HepG2 (cell line): ENCODE measurements around the gene PHRF1. TPM values are rescaled to one million over a fixed set of nuclear protein-coding genes. Genes with fewer than 3 reads are reported as not detected.
A peak's percentile ranks its signal among the peaks of the same experiment; 100 is the strongest.

Source experiments
- ATAC-seq: fragments of 200-7000 bp; cut with Tn5 transposase; 3 replicates; pipeline ENCODE4 v1.9.1; 2020; ENCODE audit warnings: mild to moderate bottlenecking, moderate library complexity
- BruUV-seq: library from RNA; stranded (reverse); fragments of 400-500 nt; replicated peaks from 2 replicates; lab custom pipeline; 2021; lab: Mats Ljungman, UMichigan
- CTCF ChIA-PET: fragments of 300-600 bp; formaldehyde crosslinking; extraction: SDS; loops from one replicate; lab custom pipeline; 2021; ENCODE audit warnings: low total read pairs, inconsistent platforms, low intra/inter-chr PET ratio; lab: Yijun Ruan, JAX
- POLR2A ChIA-PET: fragments of 350-600 bp; sonication (Branson Sonifier 250); formaldehyde crosslinking; loops from one replicate; lab custom pipeline; 2020; ENCODE audit warnings: antibody characterized with exemption, inconsistent platforms; lab: Yijun Ruan, JAX
- DNase-seq: peaks from one replicate; pipeline ENCODE4 v3.0.0-alpha.2; 2015; ENCODE audit warnings: low spot score
- FAIRE-seq: peaks from 3 replicates; lab custom pipeline; 2011; peaks lifted over from hg19 to GRCh38; lab: Jason Lieb, UNC
- H2AFZ ChIP-seq: one replicate; pipeline ENCODE4 v1.6.1; 2011; ENCODE audit warnings: low read length, inconsistent platforms
- H3K27ac ChIP-seq: fragments of 300-600 bp; 3 replicates; pipeline ENCODE4 v1.8.0; 2011; ENCODE audit warnings: mixed run types, mild to moderate bottlenecking, mixed read lengths, low read length, inconsistent platforms; ENCODE audit not compliant: insufficient read depth; ENCODE audit errors: extremely low read length
- H3K27me3 ChIP-seq, 2 experiments: fragments of 200-600 bp in 1 of 2; 2 replicates in 1 of 2; 3 replicates in 1 of 2; pipeline versions ENCODE4 v1.6.0 to v1.8.0; 2011; ENCODE audit warnings: low read length in 2 of 2, mild to moderate bottlenecking in 2 of 2, moderate library complexity in 2 of 2, inconsistent platforms in 1 of 2; ENCODE audit not compliant: insufficient read depth in 2 of 2, control insufficient read depth in 1 of 2
- H3K36me3 ChIP-seq, 2 experiments: fragments of 200-600 bp in 1 of 2; replicated peaks in 1 of 2; 2 replicates in 1 of 2; 3 replicates in 1 of 2; pipeline versions ENCODE4 v1.5.1 to v1.8.0; 2011; ENCODE audit warnings: low read length in 2 of 2, inconsistent platforms in 1 of 2; ENCODE audit not compliant: insufficient read depth in 2 of 2, control insufficient read depth in 1 of 2
- H3K4me1 ChIP-seq: 2 replicates; pipeline ENCODE4 v1.5.1; 2012; ENCODE audit warnings: low read length, inconsistent platforms; ENCODE audit not compliant: insufficient read depth
- H3K4me2 ChIP-seq: 2 replicates; pipeline ENCODE4 v1.6.0; 2011; ENCODE audit warnings: low read depth, low read length, inconsistent platforms
- H3K4me3 ChIP-seq, 3 experiments: fragments of 200-600 bp in 1 of 3; sonication (generic), shearing (Covaris generic) in 1 of 3; replicated peaks in 1 of 3; 2 replicates each; pipeline ENCODE4 v1.5.1; 2011 to 2016; ENCODE audit warnings: low read length in 3 of 3, inconsistent platforms in 2 of 3, low read depth in 2 of 3, mild to moderate bottlenecking in 2 of 3, control low read depth in 1 of 3, mixed read lengths in 1 of 3; ENCODE audit not compliant: insufficient read depth in 1 of 3
- H3K79me2 ChIP-seq: one replicate; pipeline ENCODE4 v1.6.1; 2011; ENCODE audit warnings: low read length, inconsistent platforms; ENCODE audit not compliant: insufficient read depth
- H3K9ac ChIP-seq: 2 replicates; pipeline ENCODE4 v1.6.0; 2011; ENCODE audit warnings: mild to moderate bottlenecking, low read depth, low read length, inconsistent platforms; ENCODE audit not compliant: insufficient read depth
- H3K9me3 ChIP-seq: 2 replicates; pipeline ENCODE4 v1.5.1; 2012; ENCODE audit warnings: mild to moderate bottlenecking, low read length
- H4K20me1 ChIP-seq: 2 replicates; pipeline ENCODE4 v1.6.0; 2011; ENCODE audit warnings: inconsistent platforms, mild to moderate bottlenecking, low read length, moderate library complexity; ENCODE audit not compliant: insufficient read depth
- AGO1 ChIP-seq: fragments of 200-400 bp; formaldehyde crosslinking; IDR thresholded peaks from 2 replicates; pipeline ENCODE4 v1.6.1; 2017; ENCODE audit warnings: mild to moderate bottlenecking, low read depth, low read length, moderate library complexity; ENCODE audit not compliant: poor library complexity, severe bottlenecking
- NFKBIZ ChIP-seq: IDR thresholded peaks from 2 replicates; pipeline ENCODE4 v1.6.1; 2018; ENCODE audit warnings: missing genetic modification reagents, missing compliant biosample characterization
- PHF20 ChIP-seq: sonication (generic); formaldehyde crosslinking; IDR thresholded peaks from 2 replicates; pipeline ENCODE4 v1.5.0; 2020; ENCODE audit warnings: mild to moderate bottlenecking, missing genetic modification reagents
- RARA ChIP-seq: IDR thresholded peaks from 2 replicates; pipeline ENCODE4 v1.6.1; 2016; ENCODE audit warnings: missing genetic modification reagents, missing compliant biosample characterization
- RBM22 ChIP-seq: fragments of 200-400 bp; formaldehyde crosslinking; optimal IDR thresholded peaks from 2 replicates; pipeline ENCODE3; 2017; ENCODE audit warnings: mild to moderate bottlenecking, low read length, moderate library complexity
- SP4 ChIP-seq: sonication (generic); formaldehyde crosslinking; IDR thresholded peaks from 2 replicates; pipeline ENCODE4 v1.8.1; 2023; ENCODE audit warnings: mild to moderate bottlenecking, missing genetic modification reagents
- THYN1 ChIP-seq: sonication (generic); formaldehyde crosslinking; IDR thresholded peaks from 2 replicates; pipeline ENCODE4 v1.8.1; 2023; ENCODE audit warnings: low read depth, mild to moderate bottlenecking, moderate library complexity, missing genetic modification reagents, borderline replicate concordance
- TP53 ChIP-seq: sonication (generic); formaldehyde crosslinking; conservative IDR thresholded peaks from 2 replicates; pipeline ENCODE4 v1.4.0; 2020; ENCODE audit warnings: missing genetic modification reagents
- ZBTB33 ChIP-seq: sonication (generic); formaldehyde crosslinking; IDR thresholded peaks from 2 replicates; pipeline ENCODE4 v1.4.0; 2020; ENCODE audit warnings: missing genetic modification reagents
- ZC3H13 ChIP-seq: sonication (generic); formaldehyde crosslinking; IDR thresholded peaks from 2 replicates; pipeline ENCODE4 v1.8.1; 2023; ENCODE audit warnings: mild to moderate bottlenecking, missing genetic modification reagents, moderate library complexity
- ZMYM4 ChIP-seq: sonication (generic); formaldehyde crosslinking; IDR thresholded peaks from 2 replicates; pipeline ENCODE4 v1.8.1; 2023; ENCODE audit warnings: mild to moderate bottlenecking, missing genetic modification reagents
- ZNF138 ChIP-seq: sonication (generic); formaldehyde crosslinking; IDR thresholded peaks from 2 replicates; pipeline ENCODE4 v1.5.0; 2020; ENCODE audit warnings: mild to moderate bottlenecking, low read depth, missing genetic modification reagents
- ZSCAN21 ChIP-seq: sonication (generic); formaldehyde crosslinking; IDR thresholded peaks from 2 replicates; pipeline ENCODE4 v1.8.0; 2022; ENCODE audit warnings: mild to moderate bottlenecking, missing genetic modification reagents, moderate library complexity, borderline replicate concordance
- WGBS: methylation state at CpG from one replicate; pipeline ENCODE4 v1.1.6; 2017; ENCODE audit warnings: low lambda C conversion rate; 5-methylcytosine and 5-hydroxymethylcytosine counted together
- in situ Hi-C: cut with HindIII; loops from 2 replicates; pipeline ENCODE4 v1.10.0; 2017; ENCODE audit warnings: low pct_unique_long_range_greater_than_20kb; ENCODE audit not compliant: extremely low pct_ligation_motif_present
- intact Hi-C: fragments of 100-400 bp; cut with micrococcal nuclease; formaldehyde crosslinking; loops from one replicate; pipeline ENCODE4 v1.10.0; 2022; ENCODE audit not compliant: unreplicated experiment
- polyA plus RNA-seq, 8 experiments: library from polyadenylated mRNA; depleted of rRNA in 3 of 8; stranded (reverse) in 7 of 8; unstranded in 1 of 8; fragments of >200 nt; fragmentation: Illumina TruSeq in 4 of 8; extraction: Trizol in 4 of 8; gene quantifications; 2 replicates each; pipeline versions ENCODE4 v1.2.1 to v1.2.3, GENCODE V29; 2011 to 2016; ENCODE audit warnings: low read depth in 4 of 8, missing spikeins in 1 of 8, mixed read lengths in 1 of 8; ENCODE audit not compliant: insufficient read depth in 1 of 8
- total RNA-seq, 5 experiments: library from RNA; depleted of rRNA; stranded (reverse); fragments of >200 nt; fragmentation: Illumina TruSeq; extraction: Trizol; gene quantifications; 2 replicates each; pipeline ENCODE4 v1.2.3, GENCODE V29; 2016; ENCODE audit warnings: low read depth in 1 of 5
- TF ChIP-seq, protein P1 (sequence below): sonication (generic); formaldehyde crosslinking; IDR thresholded peaks from 2 replicates; pipeline ENCODE4 v1.4.0; 2020; ENCODE audit warnings: missing genetic modification reagents
- TF ChIP-seq, protein P2 (sequence below): sonication (generic); formaldehyde crosslinking; IDR thresholded peaks from 2 replicates; pipeline ENCODE4 v1.8.0; 2022; ENCODE audit warnings: mild to moderate bottlenecking, missing genetic modification reagents, moderate library complexity
- TF ChIP-seq, protein P3 (sequence below), 2 experiments: fragments of 450-650 bp in 1 of 2; sonication (generic) in 1 of 2; formaldehyde crosslinking; IDR thresholded peaks; 2 replicates each; pipeline versions ENCODE4 v1.5.0 to v1.8.0; 2020 to 2022; ENCODE audit warnings: mild to moderate bottlenecking in 1 of 2, missing genetic modification reagents in 1 of 2

Gene PHRF1
- total and polyA plus RNA-seq, 2 of the 13 experiments (the other 11 are each of a cell fraction or from before 2014, with no cell fraction given): 8.2 to 16.7 TPM

- Histone ChIP-seq H3K4me1 (peaks cover 65% of the 10 kb centered on the region), H3K79me2 (peaks cover 24% of the 10 kb centered on the region), H3K9me3 (no peaks in the 10 kb centered on the region), H4K20me1 (peaks cover 25% of the 10 kb centered on the region; the same call in 1 of the 2 replicates), H3K9ac (no peak overlapping the region), H3K27ac (no peak overlapping the region), H3K27me3 (no peaks in the 10 kb centered on the region; a peak in 1 of 5 replicates), H3K4me3 (no peak overlapping the region), H2AFZ (no peak overlapping the region), H3K36me3 (peaks cover 0 to 2% of the 10 kb centered on the region in 2 experiments; a peak in 3 of 5 replicates), H3K4me2 (no peak overlapping the region)
- DNase-seq: no peak
- no peak for FAIRE-seq
- CTCF ChIA-PET: no interaction called here
- intact Hi-C loops (no loop called here), in situ Hi-C loops (no loop called here)
- POLR2A ChIA-PET: interaction anchor here (1.2 kb wide), 1 partner anchor 12 kb away, joined by 4 read pairs; the partner anchor contains the start of gene PHRF1
- no TSS peak for BruUV-seq
- WGBS: 98% methylated on average over 5 of the region's 12 CpGs
- ATAC-seq: no peak
- TF ChIP-seq AGO1 (no peak), SP4 (CRISPR knock-in tag) (0 out of 2 replicates have a peak, but pooled peaks have one; percentile 24), RARA (CRISPR knock-in tag) (no peak), TP53 (CRISPR knock-in tag) (no peak), ZMYM4 (CRISPR knock-in tag) (no peak), ZNF138 (CRISPR knock-in tag) (no peak), NFKBIZ (CRISPR knock-in tag) (no peak), ZBTB33 (peak; percentile 20; the same call in 1 of the 2 replicates), PHF20 (CRISPR knock-in tag) (no peak), ZSCAN21 (CRISPR knock-in tag) (no peak), ZC3H13 (CRISPR knock-in tag) (peak; percentile 24; the same call in 1 of the 2 replicates), RBM22 (no peak), THYN1 (CRISPR knock-in tag) (no peak)
- TF ChIP-seq, protein P1, sequence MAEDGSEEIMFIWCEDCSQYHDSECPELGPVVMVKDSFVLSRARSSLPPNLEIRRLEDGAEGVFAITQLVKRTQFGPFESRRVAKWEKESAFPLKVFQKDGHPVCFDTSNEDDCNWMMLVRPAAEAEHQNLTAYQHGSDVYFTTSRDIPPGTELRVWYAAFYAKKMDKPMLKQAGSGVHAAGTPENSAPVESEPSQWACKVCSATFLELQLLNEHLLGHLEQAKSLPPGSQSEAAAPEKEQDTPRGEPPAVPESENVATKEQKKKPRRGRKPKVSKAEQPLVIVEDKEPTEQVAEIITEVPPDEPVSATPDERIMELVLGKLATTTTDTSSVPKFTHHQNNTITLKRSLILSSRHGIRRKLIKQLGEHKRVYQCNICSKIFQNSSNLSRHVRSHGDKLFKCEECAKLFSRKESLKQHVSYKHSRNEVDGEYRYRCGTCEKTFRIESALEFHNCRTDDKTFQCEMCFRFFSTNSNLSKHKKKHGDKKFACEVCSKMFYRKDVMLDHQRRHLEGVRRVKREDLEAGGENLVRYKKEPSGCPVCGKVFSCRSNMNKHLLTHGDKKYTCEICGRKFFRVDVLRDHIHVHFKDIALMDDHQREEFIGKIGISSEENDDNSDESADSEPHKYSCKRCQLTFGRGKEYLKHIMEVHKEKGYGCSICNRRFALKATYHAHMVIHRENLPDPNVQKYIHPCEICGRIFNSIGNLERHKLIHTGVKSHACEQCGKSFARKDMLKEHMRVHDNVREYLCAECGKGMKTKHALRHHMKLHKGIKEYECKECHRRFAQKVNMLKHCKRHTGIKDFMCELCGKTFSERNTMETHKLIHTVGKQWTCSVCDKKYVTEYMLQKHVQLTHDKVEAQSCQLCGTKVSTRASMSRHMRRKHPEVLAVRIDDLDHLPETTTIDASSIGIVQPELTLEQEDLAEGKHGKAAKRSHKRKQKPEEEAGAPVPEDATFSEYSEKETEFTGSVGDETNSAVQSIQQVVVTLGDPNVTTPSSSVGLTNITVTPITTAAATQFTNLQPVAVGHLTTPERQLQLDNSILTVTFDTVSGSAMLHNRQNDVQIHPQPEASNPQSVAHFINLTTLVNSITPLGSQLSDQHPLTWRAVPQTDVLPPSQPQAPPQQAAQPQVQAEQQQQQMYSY: no peak
- TF ChIP-seq, protein P2, sequence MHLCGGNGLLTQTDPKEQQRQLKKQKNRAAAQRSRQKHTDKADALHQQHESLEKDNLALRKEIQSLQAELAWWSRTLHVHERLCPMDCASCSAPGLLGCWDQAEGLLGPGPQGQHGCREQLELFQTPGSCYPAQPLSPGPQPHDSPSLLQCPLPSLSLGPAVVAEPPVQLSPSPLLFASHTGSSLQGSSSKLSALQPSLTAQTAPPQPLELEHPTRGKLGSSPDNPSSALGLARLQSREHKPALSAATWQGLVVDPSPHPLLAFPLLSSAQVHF (CRISPR knock-in tag): no peak
- TF ChIP-seq, protein P3, sequence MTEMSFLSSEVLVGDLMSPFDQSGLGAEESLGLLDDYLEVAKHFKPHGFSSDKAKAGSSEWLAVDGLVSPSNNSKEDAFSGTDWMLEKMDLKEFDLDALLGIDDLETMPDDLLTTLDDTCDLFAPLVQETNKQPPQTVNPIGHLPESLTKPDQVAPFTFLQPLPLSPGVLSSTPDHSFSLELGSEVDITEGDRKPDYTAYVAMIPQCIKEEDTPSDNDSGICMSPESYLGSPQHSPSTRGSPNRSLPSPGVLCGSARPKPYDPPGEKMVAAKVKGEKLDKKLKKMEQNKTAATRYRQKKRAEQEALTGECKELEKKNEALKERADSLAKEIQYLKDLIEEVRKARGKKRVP (CRISPR knock-in tag; IDR thresholded peaks at IDR 0.05): no peak
These were observed 12.3 kb upstream of the PHRF1 start for GRCh38 chr11:563812-564578.
